Measurements from ENCODE around the gene TEKTIP1. TPM values are rescaled to one million over a fixed set of nuclear protein-coding genes. Genes with fewer than 3 reads are reported as not detected.

Gene TEKTIP1
- total and polyA plus RNA-seq, 10 of the 15 experiments (the other 5 are each of a cell fraction or from before 2014, with no cell fraction given), result 0.18 to 2.6 (median 0.60) TPM; not detected in 5

DNA sequence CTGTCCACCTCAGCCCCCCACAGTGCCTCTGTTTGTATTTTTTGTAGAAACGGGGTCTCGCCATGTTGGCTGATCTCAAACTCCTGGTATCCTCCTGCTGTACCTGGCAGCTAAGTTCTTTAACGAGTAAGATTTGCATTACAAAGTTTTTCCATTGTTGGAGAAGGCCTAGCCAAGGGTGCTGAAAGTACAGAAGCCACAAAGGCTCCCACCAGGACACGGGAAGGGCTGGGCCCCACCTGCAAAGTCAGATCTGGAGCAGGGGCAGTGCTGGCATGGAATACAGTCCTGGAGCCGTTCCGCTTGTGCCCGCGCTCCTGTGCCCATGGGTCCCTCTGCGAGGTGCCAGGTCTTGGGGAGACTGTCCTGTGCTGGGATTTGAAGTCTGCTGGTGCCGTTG, 20.7 kb upstream of the TEKTIP1 start:
- ChIA-PET SMC1A (ENCODE audit: uncharacterized antibody, unreplicated experiment) (interaction anchor here (0.6 kb wide), 1 partner anchor 35 kb away, joined by 3 read pairs; no protein-coding TSS in a partner anchor), RAD21 (ENCODE audit: unreplicated experiment) (no interaction called here), CTCF (interaction anchor here (0.6 kb wide), 1 partner anchor 63 kb away, joined by 3 read pairs; no protein-coding TSS in a partner anchor), POLR2A (interaction anchor here (0.6 kb wide), 1 partner anchor 57 kb away, joined by 8 read pairs; no protein-coding TSS in a partner anchor)
- WGBS (ENCODE audit: insufficient coverage, insufficient replicate concordance, low lambda C conversion rate, missing lambda C conversion rate), result 86% methylated on average over 10 of the region's 10 CpGs
- TF ChIP-seq RBBP5 (conservative IDR thresholded peaks at IDR 0.05) (no peak), NFYB (IDR thresholded peaks at IDR 0.05; ENCODE audit: insufficient read depth, low read depth, low read length) (no peak)
- Histone ChIP-seq H3K36me3 (ENCODE audit: control insufficient read depth in 2 of 2, insufficient read depth in 2 of 2, low read length in 1 of 2) (peaks cover 3 to 15% of the 10 kb centered on the region in 2 experiments; a peak in 2 of 4 replicates), H4K20me1 (ENCODE audit: control insufficient read depth, insufficient read depth) (no peaks in the 10 kb centered on the region), H3K9me3 (replicated peaks; ENCODE audit: control insufficient read depth, insufficient read depth, low read length) (no peaks in the 10 kb centered on the region), H3K79me2 (ENCODE audit: control insufficient read depth, insufficient read depth, low read length) (peaks cover 5% of the 10 kb centered on the region), H3K4me3 (no peak overlapping the region), H3K27me3 (replicated peaks in 1 of 2; ENCODE audit: control insufficient read depth in 2 of 2, insufficient read depth in 2 of 2, low read length in 1 of 2) (no peaks in the 10 kb centered on the region), H3K27ac (ENCODE audit: control insufficient read depth, insufficient read depth) (no peak overlapping the region), H3K9ac (ENCODE audit: control insufficient read depth, insufficient read depth, low read length) (no peak overlapping the region), H3K4me1 (ENCODE audit: control insufficient read depth, insufficient read depth, low read length) (peaks cover 4% of the 10 kb centered on the region; the same call in 1 of the 2 replicates), H3K4me2 (ENCODE audit: control insufficient read depth, insufficient read depth) (no peak overlapping the region), H2AFZ (ENCODE audit: control insufficient read depth, low read depth, low read length) (no peak overlapping the region)
- intact Hi-C loops (cut with micrococcal nuclease; ENCODE audit: unreplicated experiment), result no loop called here
- ATAC-seq (no peak), DNase-seq (ENCODE audit: low read depth, low spot score) (no peak), FAIRE-seq (no peak)
- no TSS peak for BruUV-seq (replicated peaks)
- in situ Hi-C loops (cut with MboI), result no loop called here

DNA sequence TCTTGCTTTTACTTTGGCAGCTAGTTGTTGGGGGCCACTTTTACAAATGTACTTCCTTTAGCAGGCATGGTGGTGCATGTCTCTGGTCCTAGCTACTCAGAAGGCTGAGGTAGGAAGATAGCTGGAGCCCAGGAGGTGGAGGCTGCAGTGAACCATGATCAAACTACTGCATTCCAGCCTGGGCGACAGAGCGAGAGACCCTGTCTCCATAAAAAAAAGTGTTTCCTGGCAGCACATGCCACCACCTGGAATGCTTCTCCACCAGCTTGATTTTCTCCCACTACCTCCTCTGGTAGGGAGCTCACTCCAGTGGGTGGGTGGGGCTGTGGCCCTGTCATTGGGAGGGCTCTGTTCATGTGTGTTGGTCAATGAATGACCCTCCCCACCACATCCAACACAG, 20.3 kb upstream of the TEKTIP1 start:
- ChIA-PET RAD21 (ENCODE audit: unreplicated experiment) (no interaction called here), SMC1A (ENCODE audit: uncharacterized antibody, unreplicated experiment) (interaction anchor here (0.6 kb wide), 1 partner anchor 35 kb away, joined by 3 read pairs; no protein-coding TSS in a partner anchor), POLR2A (no interaction called here), CTCF (interaction anchor here (0.6 kb wide), 1 partner anchor 90 kb away, joined by 3 read pairs; no protein-coding TSS in a partner anchor)
- intact Hi-C loops (cut with micrococcal nuclease; ENCODE audit: unreplicated experiment), result no loop called here
- peaks cover 4% of the 10 kb centered on the region; the same call in 1 of the 2 replicates for H3K4me1 ChIP-seq (ENCODE audit: control insufficient read depth, insufficient read depth, low read length)
- no peak overlapping the region for H3K4me3 ChIP-seq
- FAIRE-seq, result no peak
- no peaks in the 10 kb centered on the region for H4K20me1 ChIP-seq (ENCODE audit: control insufficient read depth, insufficient read depth)
- 89% methylated on average over 2 of the region's 2 CpGs for WGBS (ENCODE audit: insufficient coverage, insufficient replicate concordance, low lambda C conversion rate, missing lambda C conversion rate)
- ATAC-seq, result no peak
- no peak overlapping the region for H2AFZ ChIP-seq (ENCODE audit: control insufficient read depth, low read depth, low read length)
- no peaks in the 10 kb centered on the region for H3K9me3 ChIP-seq (replicated peaks; ENCODE audit: control insufficient read depth, insufficient read depth, low read length)
- no peak overlapping the region for H3K27ac ChIP-seq (ENCODE audit: control insufficient read depth, insufficient read depth)
- DNase-seq (ENCODE audit: low read depth, low spot score), result no peak
- H3K27me3 ChIP-seq (replicated peaks in 1 of 2; ENCODE audit: control insufficient read depth in 2 of 2, insufficient read depth in 2 of 2, low read length in 1 of 2), result no peaks in the 10 kb centered on the region
- no peak for TF ChIP-seq ASH2L (IDR thresholded peaks at IDR 0.05; ENCODE audit: borderline replicate concordance, low read depth)
- TF ChIP-seq RAD51 (IDR thresholded peaks at IDR 0.05), result no peak
- TF ChIP-seq YBX1 (IDR thresholded peaks at IDR 0.05), result no peak
- no peak for TF ChIP-seq TAF1 (IDR thresholded peaks at IDR 0.05; ENCODE audit: borderline replicate concordance, low read depth, low read length)
- no peak for TF ChIP-seq MYC (IDR thresholded peaks at IDR 0.05; ENCODE audit: insufficient read depth, insufficient read length, insufficient replicate concordance, low read length, severe bottlenecking)
- no peak for TF ChIP-seq SKIL (IDR thresholded peaks at IDR 0.05; ENCODE audit: low read depth, poor library complexity, severe bottlenecking)
- TF ChIP-seq NBN (IDR thresholded peaks at IDR 0.05), result no peak
- H3K79me2 ChIP-seq (ENCODE audit: control insufficient read depth, insufficient read depth, low read length), result peaks cover 5% of the 10 kb centered on the region
- no peak overlapping the region for H3K9ac ChIP-seq (ENCODE audit: control insufficient read depth, insufficient read depth, low read length)
- peaks cover 3 to 18% of the 10 kb centered on the region in 2 experiments; a peak in 2 of 4 replicates for H3K36me3 ChIP-seq (ENCODE audit: control insufficient read depth in 2 of 2, insufficient read depth in 2 of 2, low read length in 1 of 2)
- H3K4me2 ChIP-seq (ENCODE audit: control insufficient read depth, insufficient read depth), result no peak overlapping the region
- in situ Hi-C loops (cut with MboI), result no loop called here
- no TSS peak for BruUV-seq (replicated peaks)
